Suprapubic skin (tissue), 3 donors: Measurements from ENCODE around the gene BMP10.

Source experiments
- CTCF ChIP-seq, 2 donors: fragments of 200-600 bp in 1 of 2; fragments of 450-650 bp in 1 of 2; sonication (generic) in 1 of 2; IDR thresholded peaks; one replicate each; pipeline ENCODE4 v1.5.1; 2016 to 2019; ENCODE audit warnings: antibody characterized with exemption in 2 of 2, mild to moderate bottlenecking in 1 of 2, moderate library complexity in 1 of 2
- POLR2A ChIP-seq, 2 donors: fragments of 450-650 bp; IDR thresholded peaks; one replicate each; pipeline ENCODE4 v1.6.1; 2017; ENCODE audit warnings: antibody characterized with exemption in 2 of 2, mild to moderate bottlenecking in 2 of 2, moderate library complexity in 2 of 2

- no peak for TF ChIP-seq CTCF (IDR thresholded peaks at IDR 0.05)
- no peak for TF ChIP-seq POLR2A (IDR thresholded peaks at IDR 0.05)
These were observed 48.9 kb downstream of the BMP10 start for GRCh38 chr2:68822207-68822872.
